Activated T-cell treated with anti-CD3 and anti-CD28 coated beads for 1 hour (primary cell): ENCODE data around the gene LYST.

Source experiments
- DNase-seq: peaks from one replicate; pipeline ENCODE4 v3.0.0-alpha.2; 2020; ENCODE audit warnings: low read depth

LYST gene

GRCh38 chr1:235883261-235883927 is 16.7 kb upstream of the LYST start:
- DNase-seq, result no peak

DNA sequence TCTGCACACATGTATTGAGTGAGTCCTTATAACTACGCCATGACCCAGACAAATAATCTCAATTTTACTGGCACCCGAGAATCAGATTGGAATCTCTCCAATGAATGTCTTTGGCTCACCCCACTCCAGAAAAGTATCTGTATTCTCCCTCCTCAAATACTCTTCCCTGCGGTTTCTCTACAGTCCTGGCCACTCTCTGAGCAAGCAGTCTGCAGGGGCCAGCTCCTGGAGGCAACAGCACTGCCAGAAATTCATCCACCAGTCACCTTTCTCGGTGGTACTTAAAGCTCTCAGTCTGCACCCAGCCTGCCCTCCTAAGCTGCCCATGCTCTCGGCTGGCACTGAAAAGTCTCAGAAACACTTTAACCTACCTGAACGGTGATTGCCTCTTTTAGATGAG is 16.1 kb upstream of the LYST start:
- DNase-seq, result no peak

DNA sequence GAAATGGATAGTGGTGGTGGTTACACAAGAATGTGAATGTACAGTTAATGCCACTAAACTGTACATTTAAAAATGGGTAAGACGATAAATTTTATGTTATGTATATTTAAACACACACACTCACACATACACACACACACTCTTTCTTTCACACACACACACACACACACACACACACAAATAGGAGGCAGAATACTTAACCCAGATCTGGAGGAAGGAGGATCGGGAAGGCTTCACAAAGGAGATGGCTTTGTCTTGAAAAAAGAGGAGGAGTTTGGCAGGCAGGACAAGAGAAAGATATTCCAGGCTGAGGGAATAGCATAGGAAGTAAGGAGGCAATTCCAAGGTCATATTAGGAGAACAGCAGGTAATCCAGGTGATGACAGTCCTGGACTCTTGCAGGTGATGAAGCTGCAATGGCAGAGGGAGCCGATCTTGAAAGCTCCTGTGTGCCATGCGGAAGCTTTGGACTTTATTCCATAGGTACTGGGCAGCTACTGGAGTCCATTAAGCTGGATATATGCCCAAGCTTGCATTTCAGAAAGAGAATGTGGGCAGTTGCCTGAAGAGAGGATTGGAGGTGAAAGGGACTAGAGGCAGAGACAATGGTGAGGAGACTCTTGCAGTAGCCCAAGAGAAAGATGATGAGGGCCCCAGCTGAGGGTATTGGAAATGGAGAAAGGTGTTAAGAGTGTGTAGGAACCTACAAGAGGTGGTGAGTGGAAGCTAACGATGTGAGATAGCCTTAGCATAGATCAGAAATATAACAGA is 15.4 kb upstream of the LYST start:
- DNase-seq, result no peak

GRCh38 chr1:235878082-235878811 is 11.5 kb upstream of the LYST start:
- no peak for DNase-seq

- no peak for DNase-seq
Observed at GRCh38 chr1:235876402-235876841, 9.7 kb upstream of the LYST start.

- DNase-seq, result no peak
Observed at GRCh38 chr1:235875036-235875597, 8.4 kb upstream of the LYST start.

DNA sequence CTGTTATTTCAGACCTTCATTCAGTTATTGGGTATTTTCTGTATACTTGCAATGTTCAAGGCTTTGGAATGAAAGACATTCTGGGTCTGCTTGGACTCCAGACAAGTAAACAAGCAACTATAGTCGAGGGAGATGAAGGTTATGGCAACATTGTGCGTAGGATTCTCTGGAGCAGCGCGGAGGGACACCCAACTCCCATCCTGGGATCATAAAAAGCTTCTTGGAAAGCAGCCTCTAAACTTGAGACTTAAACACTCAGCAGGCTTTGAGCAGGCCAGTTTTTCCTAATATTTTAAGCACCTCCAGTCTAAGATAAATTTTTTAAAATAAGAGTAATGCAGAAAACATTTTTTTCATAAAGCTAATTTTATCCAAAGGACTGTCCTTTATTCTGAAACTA is 7.6 kb upstream of the LYST start:
- no peak for DNase-seq

- no peak for DNase-seq
Observed at GRCh38 chr1:235873571-235873970, 6.9 kb upstream of the LYST start.

- DNase-seq, result no peak
Observed at GRCh38 chr1:235873045-235873444, 6.3 kb upstream of the LYST start.

DNA sequence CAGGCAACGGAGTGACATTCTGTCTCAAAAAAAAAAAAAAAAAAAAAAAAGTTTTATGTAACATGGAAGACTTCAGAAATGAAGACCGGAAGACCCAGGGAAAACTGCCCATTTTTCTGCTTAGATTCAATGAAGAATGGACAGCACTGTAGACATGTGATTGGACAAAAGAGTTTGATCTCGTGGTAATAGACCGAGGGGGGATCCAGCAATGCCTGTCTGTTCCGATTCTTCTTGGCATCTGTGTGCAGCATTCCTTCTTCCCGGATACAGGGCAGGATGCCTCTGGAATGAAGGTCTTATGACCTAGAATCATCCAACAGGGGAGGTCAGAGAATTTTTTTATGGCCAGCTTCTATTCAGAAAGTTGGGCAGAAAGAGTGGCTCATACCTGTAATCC is 5.6 kb upstream of the LYST start:
- DNase-seq, result no peak

- peak; percentile 26 for DNase-seq
Observed at GRCh38 chr1:235867903-235868469, 1.3 kb upstream of the LYST start.

DNA sequence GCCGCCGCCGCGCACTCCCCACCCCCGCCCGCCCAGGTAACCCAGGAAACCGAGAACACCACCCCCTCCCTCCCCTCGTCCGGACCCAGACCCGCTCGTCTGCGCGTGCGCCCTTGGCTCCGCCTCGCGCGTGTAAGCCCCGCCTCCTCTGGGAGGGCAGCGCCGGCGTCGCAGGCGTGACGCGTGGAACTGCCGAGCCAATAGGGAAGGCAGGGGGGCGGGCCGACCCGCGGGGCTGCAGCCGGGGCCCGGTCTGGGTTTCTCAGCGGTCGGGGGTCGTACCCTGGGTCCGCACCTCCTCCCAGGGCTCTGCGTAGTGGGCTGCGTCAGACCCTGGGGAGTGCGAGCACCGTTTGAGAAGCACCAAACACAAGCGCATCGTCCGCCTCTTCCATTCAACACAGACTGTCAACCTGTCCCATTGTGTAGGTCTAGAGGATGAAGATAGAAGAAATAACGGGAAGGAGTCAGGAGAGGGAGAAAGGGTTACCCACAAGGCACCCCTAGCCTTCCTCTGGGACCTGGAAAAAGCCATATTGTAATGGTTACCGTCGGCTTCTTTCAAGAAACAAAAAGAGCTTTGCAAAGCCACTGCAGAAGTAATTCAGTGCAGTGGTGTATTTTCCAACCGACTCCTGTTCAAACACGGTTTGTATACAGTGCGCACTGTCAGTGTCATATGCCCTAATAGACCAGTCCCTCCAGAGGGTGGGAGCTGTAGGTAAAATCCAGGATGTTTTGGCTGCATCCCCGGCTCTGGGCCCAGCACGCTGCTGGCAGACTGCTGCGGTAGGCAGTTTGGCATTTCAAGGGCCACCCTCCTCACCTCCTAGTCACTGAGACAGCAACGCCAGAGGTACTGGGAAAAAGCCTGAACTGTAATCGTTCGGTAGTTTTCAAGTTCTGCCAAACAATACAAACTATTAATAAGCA is 473 bp upstream of the LYST start:
- peak; percentile 97 for DNase-seq

DNA sequence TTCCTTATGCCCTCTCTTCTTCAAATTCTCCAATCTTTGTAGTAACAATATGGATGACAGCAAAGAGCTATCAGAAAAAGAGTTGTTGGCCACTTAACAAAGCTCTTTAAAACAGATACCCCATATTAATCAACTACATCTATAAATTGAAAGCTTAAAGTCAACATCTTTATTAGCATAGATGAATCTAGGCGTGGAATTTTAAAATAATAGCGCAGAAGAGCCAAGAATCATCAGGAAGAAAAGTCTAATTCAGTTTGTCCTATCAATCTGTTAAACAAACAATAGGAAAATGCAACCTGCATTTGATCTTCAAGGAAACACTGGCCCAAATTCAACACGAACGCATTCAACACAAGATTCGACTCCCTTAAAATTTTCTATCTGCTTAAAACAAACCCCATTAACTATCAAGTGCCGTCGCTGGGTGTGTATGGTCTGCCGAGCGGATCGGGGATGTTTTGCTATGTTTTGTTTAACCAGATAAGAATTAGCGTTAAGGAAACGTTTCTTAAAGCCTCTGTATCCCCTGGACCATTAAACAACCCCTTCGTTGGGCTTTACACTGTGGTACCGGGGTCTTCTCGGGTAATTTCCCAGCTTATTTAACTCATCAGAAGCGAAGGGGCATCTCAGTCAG is 1.0 kb downstream of the LYST start:
- DNase-seq, result no peak

DNA sequence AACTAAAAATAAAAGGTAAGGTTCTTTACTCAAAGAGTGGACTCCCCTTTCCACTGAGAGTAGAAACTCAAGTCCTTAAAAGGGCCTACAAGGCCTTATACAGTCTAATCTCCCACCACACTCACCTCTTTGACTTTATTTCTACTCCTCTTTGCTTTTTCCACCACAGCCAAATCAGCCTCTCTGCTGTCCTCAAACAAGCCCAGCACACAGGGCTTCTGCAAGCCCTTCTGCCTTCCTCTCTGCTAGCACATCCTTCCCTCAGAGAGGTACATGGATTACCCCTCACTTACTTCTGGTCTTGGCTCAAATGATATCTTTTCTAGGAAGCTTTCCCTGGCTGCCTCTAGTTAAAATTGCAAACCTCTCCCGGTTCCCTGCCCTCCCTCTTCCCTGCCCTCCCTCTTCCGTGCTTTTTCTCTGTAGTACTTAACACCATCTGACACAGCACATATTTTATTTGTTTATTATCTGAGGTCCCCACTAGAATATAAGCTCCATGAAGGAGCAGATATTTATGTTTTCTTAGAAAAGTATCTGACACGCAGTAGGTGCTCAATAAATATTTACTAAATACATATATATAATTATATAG is 1.7 kb downstream of the LYST start:
- DNase-seq, result no peak

DNA sequence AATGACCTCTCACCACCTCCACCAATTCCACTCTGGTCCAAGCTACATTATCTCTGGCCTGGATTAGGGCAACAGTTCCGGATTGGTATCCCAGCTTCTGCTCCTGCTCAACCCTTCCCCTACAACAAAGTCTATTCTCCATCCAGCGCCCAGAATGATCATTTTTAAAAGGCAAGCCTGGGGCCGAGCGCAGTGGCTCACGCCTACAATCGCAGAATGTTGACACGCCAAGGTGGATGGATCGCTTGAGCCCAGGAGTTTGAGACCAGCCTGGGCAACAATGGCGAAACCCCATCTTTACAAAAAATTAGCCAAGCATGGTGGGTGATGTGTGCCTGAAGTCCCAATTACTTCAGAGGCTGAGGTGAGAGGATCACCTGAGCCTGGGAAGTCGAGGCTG is 2.2 kb downstream of the LYST start:
- no peak for DNase-seq

DNA sequence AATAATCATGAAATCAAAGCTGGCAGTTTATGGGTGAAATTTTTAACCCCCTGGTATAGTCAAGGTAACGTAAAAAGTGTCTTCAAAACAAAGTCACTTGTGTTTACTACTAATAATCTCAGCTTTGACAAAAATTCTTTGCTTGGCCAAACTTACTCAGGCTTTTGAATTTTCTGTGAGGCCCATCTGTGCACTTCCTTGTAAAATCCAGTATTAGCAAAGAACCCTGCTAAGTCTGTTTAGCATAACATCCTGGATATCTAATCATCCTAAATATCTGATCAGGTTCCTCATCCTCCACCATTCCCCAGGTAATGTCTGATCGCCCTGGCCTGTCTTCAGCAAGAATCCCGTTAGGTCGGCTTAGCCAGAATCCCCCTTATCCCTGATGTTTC is 3.0 kb downstream of the LYST start:
- DNase-seq, result no peak

DNA sequence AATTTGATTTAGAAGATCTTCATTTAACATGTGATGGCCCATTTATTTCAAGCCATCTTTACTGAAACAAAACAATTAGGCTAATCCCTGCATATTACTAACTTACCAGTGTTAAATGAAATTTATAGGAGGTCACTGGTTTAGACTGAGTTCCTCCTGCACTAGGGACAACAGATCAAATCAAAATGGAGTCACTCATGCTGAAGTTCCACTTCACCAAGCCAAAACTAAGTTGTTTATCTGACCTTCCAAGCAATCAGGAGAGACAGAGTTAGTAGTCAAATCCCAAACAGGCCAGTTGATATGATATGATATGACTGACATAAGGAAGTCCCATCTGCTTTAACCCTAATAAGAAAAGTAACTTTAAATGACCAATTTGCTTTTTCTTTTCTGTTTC is 4.8 kb downstream of the LYST start:
- no peak for DNase-seq

DNA sequence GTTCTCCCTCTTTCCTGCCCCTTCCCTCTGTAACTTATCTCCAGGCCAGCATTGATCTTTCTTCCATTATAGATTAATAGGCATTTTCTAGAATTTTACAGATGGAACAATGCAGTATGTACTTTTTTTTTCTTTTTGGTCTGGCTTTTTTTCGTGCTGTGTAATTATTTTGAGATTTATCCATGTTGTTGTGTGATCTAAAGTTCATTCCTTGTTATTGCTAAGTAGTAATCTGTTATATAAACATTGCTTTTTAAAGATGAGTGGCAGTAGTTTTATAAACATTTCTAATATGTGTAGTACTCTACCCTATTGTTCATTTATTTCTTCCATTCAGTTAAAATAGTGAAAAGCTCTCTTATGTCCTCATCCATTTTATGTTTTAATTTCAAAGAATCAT is 5.9 kb downstream of the LYST start:
- DNase-seq, result no peak

DNA sequence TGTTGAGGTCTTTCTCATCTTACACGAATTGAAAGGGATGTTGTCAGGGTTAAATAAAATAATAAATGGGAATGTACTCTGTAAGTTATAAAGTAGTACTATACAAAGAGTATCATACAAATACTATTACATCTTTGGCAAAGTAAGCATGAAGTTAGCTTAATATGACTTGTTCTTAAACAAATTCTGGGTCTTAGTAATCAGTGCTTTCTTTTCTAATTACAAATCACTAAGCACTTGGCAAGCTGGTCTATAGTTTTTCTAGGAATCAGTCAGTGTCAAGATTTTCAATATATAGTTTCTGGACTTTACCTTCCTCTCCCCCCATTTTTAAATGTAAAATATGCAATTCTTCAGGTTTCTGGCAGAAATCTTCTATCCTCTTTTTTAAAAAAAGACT is 6.9 kb downstream of the LYST start:
- no peak for DNase-seq

- DNase-seq, result no peak
Observed at GRCh38 chr1:235858766-235859165, 7.9 kb downstream of the LYST start.
